ENCODE measurements around the gene LKAAEAR1. TPM values are rescaled to one million over a fixed set of nuclear protein-coding genes. Genes with fewer than 3 reads are reported as not detected.

LKAAEAR1 gene
- total RNA-seq, 2 donors from 2014 or later, result not detected

DNA sequence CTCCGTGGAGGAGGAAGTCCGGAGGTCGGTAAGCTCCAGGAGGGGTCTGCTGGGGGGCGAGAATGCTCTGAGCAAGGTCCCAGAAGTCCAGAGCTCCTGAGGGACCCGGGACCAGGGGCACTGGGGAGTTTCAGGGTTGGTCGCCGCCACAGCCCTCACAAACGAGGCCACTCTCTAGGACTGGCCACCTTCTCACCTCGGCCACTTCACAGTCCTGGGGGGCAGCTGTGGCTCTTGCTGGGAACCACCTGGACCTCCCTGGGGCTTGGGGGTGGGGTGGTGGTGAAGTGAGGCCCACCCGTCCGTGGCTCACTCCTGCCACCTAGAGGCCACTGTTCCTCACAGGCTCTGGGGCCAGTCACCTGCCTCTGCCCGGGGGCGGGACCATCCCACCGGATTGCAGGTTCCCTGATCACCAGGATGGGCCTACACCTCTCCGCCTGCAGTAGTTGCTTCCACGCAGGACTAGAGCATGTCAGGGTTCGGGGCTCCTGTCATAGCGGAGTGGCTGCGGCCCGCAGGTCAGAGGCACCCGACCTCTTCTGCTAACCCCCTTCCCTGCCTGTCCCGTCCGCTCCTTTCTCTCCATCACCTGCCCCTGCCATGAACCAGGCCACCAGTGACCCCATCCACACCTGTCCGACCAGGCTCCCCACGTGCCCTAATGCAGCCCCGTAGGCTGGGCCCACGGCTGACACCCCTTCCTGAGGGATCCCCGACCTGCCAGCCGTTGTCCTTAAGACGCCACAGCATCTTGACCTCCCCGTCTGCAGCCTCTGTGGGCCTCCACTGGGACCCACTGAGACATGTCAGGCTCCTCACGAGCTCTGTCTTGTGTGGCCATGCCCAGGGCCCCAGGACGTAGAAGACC lies 26.3 kb downstream of the LKAAEAR1 start:
- Histone ChIP-seq H3K9me3 (ENCODE audit: control insufficient read depth, low read length) (no peaks in the 10 kb centered on the region), H3K4me3 (ENCODE audit: low read length) (no peak overlapping the region), H3K27me3 (ENCODE audit: control insufficient read depth, insufficient read depth, low read length, poor library complexity, severe bottlenecking) (no peaks in the 10 kb centered on the region), H3K36me3 (ENCODE audit: control insufficient read depth, insufficient read depth, low read length) (no peaks in the 10 kb centered on the region), H3K9ac (ENCODE audit: extremely low read depth, low read length, poor library complexity, severe bottlenecking) (no peak overlapping the region), H3K4me1 (ENCODE audit: control insufficient read depth, insufficient read depth, low read length) (peaks cover 24% of the 10 kb centered on the region), H3K27ac (ENCODE audit: low read depth, low read length) (no peak overlapping the region)
- TF ChIP-seq, protein P1, sequence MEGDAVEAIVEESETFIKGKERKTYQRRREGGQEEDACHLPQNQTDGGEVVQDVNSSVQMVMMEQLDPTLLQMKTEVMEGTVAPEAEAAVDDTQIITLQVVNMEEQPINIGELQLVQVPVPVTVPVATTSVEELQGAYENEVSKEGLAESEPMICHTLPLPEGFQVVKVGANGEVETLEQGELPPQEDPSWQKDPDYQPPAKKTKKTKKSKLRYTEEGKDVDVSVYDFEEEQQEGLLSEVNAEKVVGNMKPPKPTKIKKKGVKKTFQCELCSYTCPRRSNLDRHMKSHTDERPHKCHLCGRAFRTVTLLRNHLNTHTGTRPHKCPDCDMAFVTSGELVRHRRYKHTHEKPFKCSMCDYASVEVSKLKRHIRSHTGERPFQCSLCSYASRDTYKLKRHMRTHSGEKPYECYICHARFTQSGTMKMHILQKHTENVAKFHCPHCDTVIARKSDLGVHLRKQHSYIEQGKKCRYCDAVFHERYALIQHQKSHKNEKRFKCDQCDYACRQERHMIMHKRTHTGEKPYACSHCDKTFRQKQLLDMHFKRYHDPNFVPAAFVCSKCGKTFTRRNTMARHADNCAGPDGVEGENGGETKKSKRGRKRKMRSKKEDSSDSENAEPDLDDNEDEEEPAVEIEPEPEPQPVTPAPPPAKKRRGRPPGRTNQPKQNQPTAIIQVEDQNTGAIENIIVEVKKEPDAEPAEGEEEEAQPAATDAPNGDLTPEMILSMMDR (conservative IDR thresholded peaks at IDR 0.05), result peak; percentile 93
- H3K4me1 Mint-ChIP-seq, result peaks cover 19% of the 10 kb centered on the region
- DNase-seq, result peak; percentile 97
- H3K27me3 Mint-ChIP-seq (ENCODE audit: insufficient read depth), result peaks cover 5% of the 10 kb centered on the region
- 43 to 53% methylated on average over 22 to 33 of the region's 33 CpGs for WGBS, 2 experiments (ENCODE audit: insufficient coverage in 1 of 2, insufficient read length in 1 of 2)
- no peaks in the 10 kb centered on the region for H3K36me3 Mint-ChIP-seq (ENCODE audit: low read depth)
- no peak overlapping the region for H3K4me3 Mint-ChIP-seq
- no peaks in the 10 kb centered on the region for H3K9me3 Mint-ChIP-seq
- no peak overlapping the region for H3K27ac Mint-ChIP-seq

DNA sequence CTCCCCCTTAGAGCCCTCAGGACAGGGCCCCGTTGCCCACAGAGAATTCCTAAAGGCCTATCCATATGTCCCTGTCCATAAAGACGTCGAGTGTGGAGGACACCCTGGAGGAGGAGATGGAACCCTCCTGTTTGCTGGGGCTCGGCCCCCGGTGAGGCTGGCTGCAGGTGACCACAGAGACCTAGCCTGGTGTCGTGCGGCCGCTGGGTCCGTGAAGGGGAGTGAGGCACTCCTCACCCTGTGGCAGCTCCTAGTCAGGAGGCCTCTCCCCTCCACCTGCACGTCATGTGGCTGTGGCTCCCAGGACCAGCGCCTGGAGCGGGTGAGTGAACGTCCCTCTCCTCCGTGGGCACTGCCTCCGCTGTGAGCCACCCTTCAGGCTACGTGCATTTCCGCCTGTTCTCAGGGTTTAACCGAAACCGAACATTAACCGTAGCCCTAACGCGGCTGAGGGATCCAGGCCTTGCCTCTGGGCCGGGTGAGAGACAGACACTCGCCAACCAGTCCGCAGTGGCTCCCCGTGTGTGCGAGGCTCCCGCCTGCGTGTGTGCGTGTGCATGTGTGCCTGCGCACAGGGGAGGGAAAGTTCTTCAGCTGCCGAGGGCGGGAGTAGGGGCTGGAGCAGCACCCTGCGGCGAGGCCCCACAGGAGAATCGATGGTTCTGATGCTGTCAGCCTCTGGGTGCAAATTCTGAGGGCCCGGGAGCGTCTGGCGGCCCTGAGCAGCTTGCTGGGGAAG lies 27.1 kb downstream of the LKAAEAR1 start:
- H3K27ac ChIP-seq (ENCODE audit: low read depth, low read length), result no peak overlapping the region

DNA sequence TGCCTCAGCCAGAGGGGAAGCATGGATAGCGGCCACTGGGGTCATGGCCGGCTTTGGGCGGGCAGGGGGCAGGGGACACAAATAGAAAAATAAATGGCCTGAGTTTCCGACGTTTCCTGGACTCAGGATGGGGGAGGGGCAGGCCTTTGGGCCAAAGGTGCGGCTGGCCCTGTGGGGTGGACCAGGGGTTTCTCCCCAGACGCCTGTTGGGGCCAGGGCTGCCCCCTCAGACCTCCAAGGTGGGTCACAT lies 27.6 kb downstream of the LKAAEAR1 start:
- WGBS, 2 experiments (ENCODE audit: insufficient coverage in 1 of 2, insufficient read length in 1 of 2), result 64 to 83% methylated on average over 3 to 7 of the region's 7 CpGs
- H3K4me3 ChIP-seq (ENCODE audit: low read length), result no peak overlapping the region

More for the DNA sequence above, 27.1 kb downstream of the LKAAEAR1 start:
- 85 to 89% methylated on average over 30 to 39 of the region's 39 CpGs for WGBS, 2 experiments (ENCODE audit: insufficient coverage in 1 of 2, insufficient read length in 1 of 2)
- Histone ChIP-seq H3K9me3 (ENCODE audit: control insufficient read depth, low read length) (no peaks in the 10 kb centered on the region), H3K4me3 (ENCODE audit: low read length) (no peak overlapping the region), H3K9ac (ENCODE audit: extremely low read depth, low read length, poor library complexity, severe bottlenecking) (no peak overlapping the region), H3K27me3 (ENCODE audit: control insufficient read depth, insufficient read depth, low read length, poor library complexity, severe bottlenecking) (no peaks in the 10 kb centered on the region), H3K4me1 (ENCODE audit: control insufficient read depth, insufficient read depth, low read length) (peaks cover 24% of the 10 kb centered on the region), H3K36me3 (ENCODE audit: control insufficient read depth, insufficient read depth, low read length) (no peaks in the 10 kb centered on the region)
- TF ChIP-seq, protein P1 (conservative IDR thresholded peaks at IDR 0.05), result no peak
- Mint-ChIP-seq H3K9me3 (no peaks in the 10 kb centered on the region), H3K4me1 (peaks cover 19% of the 10 kb centered on the region), H3K27ac (peak overlapping the region; percentile 58), H3K4me3 (no peak overlapping the region), H3K27me3 (ENCODE audit: insufficient read depth) (peaks cover 5% of the 10 kb centered on the region), H3K36me3 (ENCODE audit: low read depth) (no peaks in the 10 kb centered on the region)
- DNase-seq, result peak; percentile 74

More for the DNA sequence above, 27.6 kb downstream of the LKAAEAR1 start:
- DNase-seq, result no peak
- Mint-ChIP-seq H3K27me3 (ENCODE audit: insufficient read depth) (peaks cover 8% of the 10 kb centered on the region), H3K9me3 (no peaks in the 10 kb centered on the region), H3K4me3 (no peak overlapping the region), H3K36me3 (ENCODE audit: low read depth) (no peaks in the 10 kb centered on the region), H3K4me1 (peaks cover 19% of the 10 kb centered on the region), H3K27ac (no peak overlapping the region)
- TF ChIP-seq, protein P1 (conservative IDR thresholded peaks at IDR 0.05), result no peak
- Histone ChIP-seq H3K27ac (ENCODE audit: low read depth, low read length) (no peak overlapping the region), H3K27me3 (ENCODE audit: control insufficient read depth, insufficient read depth, low read length, poor library complexity, severe bottlenecking) (no peaks in the 10 kb centered on the region), H3K9me3 (ENCODE audit: control insufficient read depth, low read length) (no peaks in the 10 kb centered on the region), H3K36me3 (ENCODE audit: control insufficient read depth, insufficient read depth, low read length) (no peaks in the 10 kb centered on the region), H3K9ac (ENCODE audit: extremely low read depth, low read length, poor library complexity, severe bottlenecking) (no peak overlapping the region), H3K4me1 (ENCODE audit: control insufficient read depth, insufficient read depth, low read length) (peaks cover 24% of the 10 kb centered on the region)
